Activated T-cell treated with anti-CD3 and anti-CD28 coated beads for 24 hours (primary cell): ENCODE results near the gene RASGRP3.
"Not testable (repeated sequence)": the region's sequence is repeated elsewhere in the genome, so short reads cannot be mapped to it uniquely, and the experiment has no call there.

Source experiments
- DNase-seq: peaks from one replicate; pipeline ENCODE4 v3.0.0-alpha.2; 2020; ENCODE audit warnings: low read depth

RASGRP3 gene

GRCh38 chr2:33476131-33476792, at the start of gene RASGRP3:
Gene RASGRP3 (plus strand): TSS chr2:33476649. CDS start chr2:33515137, 38,488 bp downstream.
- DNase-seq, result peak; percentile 42

GRCh38 chr2:33426666-33427231, 49.7 kb upstream of the RASGRP3 start:
- DNase-seq, result no peak

- no peak for DNase-seq
Observed at GRCh38 chr2:33430077-33430476, 46.4 kb upstream of the RASGRP3 start.

- no peak for DNase-seq
Observed at GRCh38 chr2:33430856-33431255, 45.6 kb upstream of the RASGRP3 start.

GRCh38 chr2:33432871-33433270, 43.6 kb upstream of the RASGRP3 start:
- DNase-seq, result no peak

GRCh38 chr2:33433279-33434235, 42.9 kb upstream of the RASGRP3 start:
- DNase-seq, result no peak

GRCh38 chr2:33435518-33435917, 40.9 kb upstream of the RASGRP3 start:
- DNase-seq, result no peak

- no peak for DNase-seq
Observed at GRCh38 chr2:33436083-33436482, 40.4 kb upstream of the RASGRP3 start.

GRCh38 chr2:33437297-33437696, 39.2 kb upstream of the RASGRP3 start:
- DNase-seq, result no peak

GRCh38 chr2:33437815-33438214, 38.6 kb upstream of the RASGRP3 start:
- no peak for DNase-seq

GRCh38 chr2:33441235-33441810, 35.1 kb upstream of the RASGRP3 start:
- DNase-seq, result no peak

GRCh38 chr2:33442052-33442451, 34.4 kb upstream of the RASGRP3 start:
- DNase-seq, result not testable (repeated sequence)

GRCh38 chr2:33442528-33443079, 33.8 kb upstream of the RASGRP3 start:
- DNase-seq, result no peak

- no peak for DNase-seq
Observed at GRCh38 chr2:33443274-33443829, 33.1 kb upstream of the RASGRP3 start.

- no peak for DNase-seq
Observed at GRCh38 chr2:33444967-33445366, 31.5 kb upstream of the RASGRP3 start.

- no peak for DNase-seq
Observed at GRCh38 chr2:33448220-33448899, 28.1 kb upstream of the RASGRP3 start.

- DNase-seq, result no peak
Observed at GRCh38 chr2:33451214-33451613, 25.2 kb upstream of the RASGRP3 start.

GRCh38 chr2:33451825-33452224, 24.6 kb upstream of the RASGRP3 start:
- DNase-seq, result no peak

GRCh38 chr2:33452545-33452944, 23.9 kb upstream of the RASGRP3 start:
- no peak for DNase-seq

GRCh38 chr2:33453905-33454479, 22.5 kb upstream of the RASGRP3 start:
- no peak for DNase-seq
